ENCODE measurements around the gene RAB35. TPM values are rescaled to one million over a fixed set of nuclear protein-coding genes. Genes with fewer than 3 reads are reported as not detected.

Gene RAB35
- polyA plus RNA-seq, 4 donors: 36.9 to 41.6 (median 39.2) TPM

- no peak for DNase-seq (ENCODE audit: low read depth in 4 of 4, low spot score in 3 of 4)
Measured at GRCh38 chr12:120090206-120090605, 26.3 kb downstream of the RAB35 start.

GRCh38 chr12:120089796-120090195, 26.8 kb downstream of the RAB35 start:
- DNase-seq (ENCODE audit: low read depth in 4 of 4, low spot score in 3 of 4): no peak

DNA sequence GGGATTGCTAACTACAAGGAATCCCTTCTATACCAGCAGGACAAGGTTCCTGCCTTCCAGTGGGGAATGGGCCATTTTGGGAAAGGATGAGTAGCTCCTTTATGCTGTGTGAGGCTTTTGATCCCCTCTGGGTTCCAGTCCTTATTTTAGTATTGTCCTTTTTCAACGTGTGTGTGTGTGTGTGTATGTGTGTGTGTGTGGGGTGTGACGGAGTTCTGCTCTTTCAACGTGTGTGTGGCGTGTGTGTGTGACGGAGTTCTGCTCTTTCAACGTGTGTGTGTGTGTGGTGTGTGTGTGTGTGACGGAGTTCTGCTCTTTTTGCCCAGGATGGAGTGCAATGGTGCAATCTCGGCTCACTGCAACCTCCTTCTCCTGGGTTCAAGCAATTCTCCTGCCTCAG, 27.4 kb downstream of the RAB35 start:
- DNase-seq (ENCODE audit: low read depth in 4 of 4, low spot score in 3 of 4): no peak

GRCh38 chr12:120086801-120087621, 29.5 kb downstream of the RAB35 start:
- DNase-seq (ENCODE audit: low read depth in 4 of 4, low spot score in 3 of 4): peak; percentile 92 to 98 (median 94)

GRCh38 chr12:120085920-120086645, 30.5 kb downstream of the RAB35 start:
- DNase-seq (ENCODE audit: low read depth in 4 of 4, low spot score in 3 of 4): no peak

GRCh38 chr12:120081641-120082040, 34.9 kb downstream of the RAB35 start:
- no peak for DNase-seq (ENCODE audit: low read depth in 4 of 4, low spot score in 3 of 4)

GRCh38 chr12:120079411-120080400, 36.8 kb downstream of the RAB35 start:
- no peak for DNase-seq (ENCODE audit: low read depth in 4 of 4, low spot score in 3 of 4)

DNA sequence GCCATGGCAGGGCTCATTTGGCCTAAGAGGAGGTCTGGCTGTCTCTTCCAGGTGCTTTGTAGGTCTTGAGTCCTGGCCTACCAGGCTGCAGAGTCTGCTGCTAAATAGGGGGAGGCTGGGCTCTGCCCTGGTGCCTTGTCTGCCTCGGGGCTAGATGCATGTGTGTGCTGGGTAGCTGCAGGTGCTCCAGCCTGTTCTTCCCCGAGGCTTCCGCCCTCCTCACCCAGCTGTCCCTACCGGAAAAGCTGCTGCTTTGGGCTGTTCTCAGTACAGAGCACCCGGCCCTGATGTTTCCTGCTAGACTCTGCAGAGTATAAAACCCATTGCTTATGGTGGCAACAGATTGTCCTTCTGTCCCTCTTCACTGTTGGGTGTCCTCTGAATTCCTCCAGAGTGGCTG, 37.7 kb downstream of the RAB35 start:
- no peak for DNase-seq (ENCODE audit: low read depth in 4 of 4, low spot score in 3 of 4)

DNA sequence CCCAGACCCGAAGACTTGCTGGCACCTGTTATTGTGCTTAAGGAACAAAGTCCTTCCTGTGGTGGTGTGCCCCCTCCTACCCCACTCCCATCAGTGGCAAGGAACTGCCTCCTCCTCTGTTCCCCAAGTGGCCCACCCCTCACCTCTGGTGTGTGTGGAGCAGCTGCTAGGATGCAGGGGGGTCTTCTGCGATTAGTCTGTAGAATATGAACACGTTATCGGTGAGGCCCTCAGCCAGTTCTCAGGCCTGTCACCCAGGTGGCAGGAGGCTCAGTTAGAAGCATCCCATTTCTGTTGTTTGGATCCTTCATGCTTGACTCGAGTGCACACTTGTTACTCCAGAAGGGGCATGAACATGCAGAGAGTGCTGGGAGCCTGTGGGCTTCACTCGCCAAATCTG, 39.3 kb downstream of the RAB35 start:
- no peak for DNase-seq (ENCODE audit: low read depth in 4 of 4, low spot score in 3 of 4)

- DNase-seq (ENCODE audit: low read depth in 4 of 4, low spot score in 3 of 4): no peak
Measured at GRCh38 chr12:120076651-120077050, 39.9 kb downstream of the RAB35 start.

DNA sequence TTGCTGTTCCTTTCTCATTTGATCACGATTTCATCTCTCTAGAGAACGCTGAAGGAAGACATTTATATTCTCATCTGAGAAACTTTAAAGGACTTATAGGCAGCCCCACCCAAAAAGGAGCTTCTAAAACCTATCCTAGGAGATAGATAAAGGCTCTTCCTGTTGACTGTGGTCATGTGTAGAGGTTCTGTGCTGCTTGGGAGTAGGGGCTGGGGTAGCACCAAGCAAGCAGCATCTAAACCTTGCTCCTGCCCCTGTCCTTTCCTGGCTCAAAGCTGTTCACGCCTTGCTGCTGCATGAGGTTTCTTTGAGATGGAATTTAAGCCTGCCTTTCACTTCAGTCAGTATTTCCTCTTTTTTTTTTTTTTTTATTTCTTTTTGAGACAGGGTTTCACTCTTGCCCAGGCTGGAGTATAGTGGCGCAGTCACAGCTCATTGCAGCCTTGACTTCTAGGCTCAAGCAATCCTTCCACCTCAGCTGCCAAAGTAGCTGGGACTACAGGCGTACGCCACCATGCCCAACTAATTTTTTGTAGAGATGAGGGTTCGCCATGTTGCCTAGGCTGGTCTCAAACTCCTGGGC, 41.4 kb downstream of the RAB35 start:
- DNase-seq (ENCODE audit: low read depth in 4 of 4, low spot score in 3 of 4): no peak

GRCh38 chr12:120072472-120073249, 43.9 kb downstream of the RAB35 start:
- DNase-seq (ENCODE audit: low read depth in 4 of 4, low spot score in 3 of 4): no peak

- no peak for DNase-seq (ENCODE audit: low read depth in 4 of 4, low spot score in 3 of 4)
Measured at GRCh38 chr12:120071493-120072020, 45.0 kb downstream of the RAB35 start.

- no peak for DNase-seq (ENCODE audit: low read depth in 4 of 4, low spot score in 3 of 4)
Measured at GRCh38 chr12:120069278-120069677, 47.3 kb downstream of the RAB35 start.

DNA sequence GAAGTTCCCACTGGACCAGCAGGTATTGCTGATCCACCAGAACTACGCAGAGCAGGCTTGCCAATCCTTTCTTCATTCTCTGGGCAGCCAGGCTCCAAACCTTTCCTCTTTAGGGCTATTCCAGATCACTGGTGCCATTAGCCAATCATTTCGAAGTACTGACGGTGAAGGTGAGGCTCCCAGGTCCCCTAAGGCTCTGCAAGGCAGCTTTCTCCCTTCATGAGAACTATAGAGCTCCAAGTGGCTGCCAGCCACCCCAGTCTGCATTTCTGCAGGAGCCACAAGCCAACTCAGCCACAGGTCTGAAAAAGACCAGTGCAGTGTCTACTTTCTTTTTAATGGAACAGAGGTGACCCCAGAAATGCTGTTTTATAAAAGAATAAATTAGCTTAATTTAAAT, 48.7 kb downstream of the RAB35 start:
- no peak for DNase-seq (ENCODE audit: low read depth in 4 of 4, low spot score in 3 of 4)

- DNase-seq (ENCODE audit: low read depth in 4 of 4, low spot score in 3 of 4): no peak
Measured at GRCh38 chr12:120067084-120067869, 49.3 kb downstream of the RAB35 start.

- DNase-seq (ENCODE audit: low read depth in 4 of 4, low spot score in 3 of 4): no peak
Measured at GRCh38 chr12:120066341-120066740, 50.2 kb downstream of the RAB35 start.

- no peak for DNase-seq (ENCODE audit: low read depth in 4 of 4, low spot score in 3 of 4)
Measured at GRCh38 chr12:120065472-120065871, 51.1 kb downstream of the RAB35 start.

All from right renal pelvis (tissue), 4 donors.